Sigmoid colon (tissue), 7 donors: ENCODE results near the gene PRKCZ. TPM values are rescaled to one million over a fixed set of nuclear protein-coding genes. Genes with fewer than 3 reads are reported as not detected.

Source experiments
- DNase-seq: peaks from one replicate; pipeline ENCODE4 v3.0.0-alpha.2; 2019
- H3K27ac ChIP-seq, 4 donors: fragments of 200-600 bp; sonication (generic); one replicate each; pipeline ENCODE4 v1.5.1; 2016 to 2019; ENCODE audit warnings: mild to moderate bottlenecking in 1 of 4
- H3K27me3 ChIP-seq, 3 donors: fragments of 200-600 bp; sonication (generic); one replicate each; pipeline ENCODE4 v1.5.1; 2019; ENCODE audit warnings: mild to moderate bottlenecking in 1 of 3
- H3K36me3 ChIP-seq, 4 donors: fragments of 200-600 bp; sonication (generic); one replicate each; pipeline ENCODE4 v1.5.1; 2016 to 2019
- H3K4me1 ChIP-seq, 4 donors: fragments of 200-600 bp; sonication (generic); one replicate each; pipeline ENCODE4 v1.5.1; 2017 to 2019
- H3K4me3 ChIP-seq, 4 donors: fragments of 200-600 bp; sonication (generic); one replicate each; pipeline ENCODE4 v1.5.1; 2017 to 2019; ENCODE audit warnings: mild to moderate bottlenecking in 2 of 4, moderate library complexity in 1 of 4
- H3K9me3 ChIP-seq, 4 donors: fragments of 200-600 bp in 3 of 4; sonication (generic) in 3 of 4; one replicate each; pipeline versions ENCODE4 v1.5.1 to v1.6.1; 2013 to 2019
- CTCF ChIP-seq, 4 experiments: fragments of 450-650 bp in 3 of 4; fragments of 200-600 bp in 1 of 4; IDR thresholded peaks; one replicate each; pipeline ENCODE4 v1.5.1; 2016 to 2019; ENCODE audit warnings: antibody characterized with exemption in 4 of 4, mild to moderate bottlenecking in 3 of 4, moderate library complexity in 2 of 4
- EP300 ChIP-seq, 4 donors: sonication (generic); formaldehyde crosslinking; IDR thresholded peaks; one replicate each; pipeline ENCODE4 v1.6.1; 2017; ENCODE audit warnings: antibody characterized with exemption in 4 of 4
- POLR2A ChIP-seq, 2 donors: fragments of 450-650 bp; IDR thresholded peaks; one replicate each; pipeline ENCODE4 v1.6.1; 2016; ENCODE audit warnings: antibody characterized with exemption in 2 of 2, mild to moderate bottlenecking in 2 of 2, moderate library complexity in 2 of 2
- POLR2AphosphoS5 ChIP-seq, 4 donors: sonication (generic); formaldehyde crosslinking; IDR thresholded peaks; one replicate each; pipeline ENCODE4 v1.6.1; 2017; ENCODE audit warnings: antibody characterized with exemption in 4 of 4
- WGBS, 2 donors: extraction: QIAGEN DNeasy Blood & Tissue Kit; methylation state at CpG; one replicate each; pipeline ENCODE4 v1.1.7; 2013; 5-methylcytosine and 5-hydroxymethylcytosine counted together
- intact Hi-C: fragments of 100-400 bp; cut with DNase I; formaldehyde crosslinking; loops from one replicate; pipeline ENCODE4 v1.15.1; 2023
- polyA plus RNA-seq, 3 donors: library from polyadenylated mRNA; stranded (reverse); fragments of 200-250 nt; gene quantifications; one replicate each; pipeline ENCODE4 v1.2.3, GENCODE V29; 2013
- total RNA-seq, 4 donors: library from RNA; depleted of rRNA; stranded (reverse); fragments of >200 nt; gene quantifications; one replicate each; pipeline ENCODE4 v1.1.0, GENCODE V29; 2016
- donor health status: healthy with polysubstance abuse.
- donor health status: Bipolar disorder and iron deficiency.
- donor health status: healthy.

The PRKCZ gene
- total and polyA plus RNA-seq, 7 donors = 1.4 to 52.9 (median 4.8) TPM

- Histone ChIP-seq H3K4me3 (no peak overlapping the region), H3K4me1 (peaks cover 0 to 49% (median 39%) of the 10 kb centered on the region in 4 donors), H3K36me3 (no peaks in the 10 kb centered on the region), H3K27me3 (no peaks in the 10 kb centered on the region), H3K27ac (no peak overlapping the region), H3K9me3 (no peaks in the 10 kb centered on the region)
- intact Hi-C loops = loop anchor here (5.0 kb wide), 1 partner anchor 326 kb away; the partner anchor contains the start of gene PANK4
- DNase-seq = no peak
- WGBS, 2 donors = 92 to 94% methylated on average over 14 of the region's 14 CpGs
- TF ChIP-seq POLR2AphosphoS5 (IDR thresholded peaks at IDR 0.05) (no peak), POLR2A (IDR thresholded peaks at IDR 0.05) (no peak), CTCF (IDR thresholded peaks at IDR 0.05) (no peak), EP300 (IDR thresholded peaks at IDR 0.05) (no peak)
Measured at GRCh38 chr1:2201062-2201461, 150.9 kb downstream of the PRKCZ start.

- WGBS, 2 donors = 89% methylated on average over 9 of the region's 9 CpGs
- TF ChIP-seq CTCF (IDR thresholded peaks at IDR 0.05) (no peak), POLR2A (IDR thresholded peaks at IDR 0.05) (no peak), POLR2AphosphoS5 (IDR thresholded peaks at IDR 0.05) (no peak), EP300 (IDR thresholded peaks at IDR 0.05) (no peak)
- DNase-seq = no peak
- H3K4me1 ChIP-seq = peaks cover 0 to 53% (median 44%) of the 10 kb centered on the region in 4 donors
- no peak overlapping the region for H3K27ac ChIP-seq
- no peak overlapping the region for H3K4me3 ChIP-seq
- no peaks in the 10 kb centered on the region for H3K27me3 ChIP-seq
- no peaks in the 10 kb centered on the region for H3K36me3 ChIP-seq
- intact Hi-C loops = loop anchor here (5.0 kb wide), 1 partner anchor 325 kb away; the partner anchor contains the start of gene PANK4
- no peaks in the 10 kb centered on the region for H3K9me3 ChIP-seq
Measured at GRCh38 chr1:2202008-2202575, 151.9 kb downstream of the PRKCZ start.

GRCh38 chr1:2202843-2203601 is 152.8 kb downstream of the PRKCZ start:
- Histone ChIP-seq H3K9me3 (no peaks in the 10 kb centered on the region), H3K27me3 (no peaks in the 10 kb centered on the region), H3K27ac (peak overlapping the region in 1 of 4 donors; percentile 88), H3K4me3 (no peak overlapping the region), H3K36me3 (no peaks in the 10 kb centered on the region), H3K4me1 (peaks cover 0 to 62% (median 54%) of the 10 kb centered on the region in 4 donors)
- TF ChIP-seq EP300 (IDR thresholded peaks at IDR 0.05) (no peak), POLR2A (IDR thresholded peaks at IDR 0.05) (no peak), POLR2AphosphoS5 (IDR thresholded peaks at IDR 0.05) (no peak), CTCF (IDR thresholded peaks at IDR 0.05) (no peak)
- DNase-seq = no peak
- WGBS, 2 donors = 90 to 92% methylated on average over 15 of the region's 15 CpGs
- intact Hi-C loops = loop anchor here (5.0 kb wide), 1 partner anchor 324 kb away; the partner anchor contains the start of gene PANK4

GRCh38 chr1:2203671-2204414 is 153.6 kb downstream of the PRKCZ start:
- WGBS, 2 donors = 71 to 76% methylated on average over 25 of the region's 25 CpGs
- intact Hi-C loops = loop anchor here (2.0 to 5.0 kb wide), 2 partner anchors 111 to 323 kb away; partner anchors contain the start of gene PANK4
- Histone ChIP-seq H3K4me1 (peaks cover 0 to 65% (median 56%) of the 10 kb centered on the region in 4 donors), H3K27me3 (no peaks in the 10 kb centered on the region), H3K4me3 (peak overlapping the region in 3 of 4 donors; percentile 52 to 62 (median 53)), H3K36me3 (no peaks in the 10 kb centered on the region), H3K9me3 (no peaks in the 10 kb centered on the region), H3K27ac (peak overlapping the region; percentile 86 to 93 (median 89))
- no peak for TF ChIP-seq POLR2A (IDR thresholded peaks at IDR 0.05)
- no peak for TF ChIP-seq CTCF (IDR thresholded peaks at IDR 0.05)
- TF ChIP-seq EP300 (IDR thresholded peaks at IDR 0.05) = no peak
- no peak for TF ChIP-seq POLR2AphosphoS5 (IDR thresholded peaks at IDR 0.05)
- peak; percentile 76 for DNase-seq
